ENCODE measurements around the gene TSC22D1. TPM values are rescaled to one million over a fixed set of nuclear protein-coding genes. Genes with fewer than 3 reads are reported as not detected.
A peak's percentile ranks its signal among the peaks of the same experiment; 100 is the strongest.

The TSC22D1 gene
- total and polyA plus RNA-seq, 2 of the 4 experiments (the other 2 are of a cell fraction) = 30.8 to 42.2 TPM

DNA sequence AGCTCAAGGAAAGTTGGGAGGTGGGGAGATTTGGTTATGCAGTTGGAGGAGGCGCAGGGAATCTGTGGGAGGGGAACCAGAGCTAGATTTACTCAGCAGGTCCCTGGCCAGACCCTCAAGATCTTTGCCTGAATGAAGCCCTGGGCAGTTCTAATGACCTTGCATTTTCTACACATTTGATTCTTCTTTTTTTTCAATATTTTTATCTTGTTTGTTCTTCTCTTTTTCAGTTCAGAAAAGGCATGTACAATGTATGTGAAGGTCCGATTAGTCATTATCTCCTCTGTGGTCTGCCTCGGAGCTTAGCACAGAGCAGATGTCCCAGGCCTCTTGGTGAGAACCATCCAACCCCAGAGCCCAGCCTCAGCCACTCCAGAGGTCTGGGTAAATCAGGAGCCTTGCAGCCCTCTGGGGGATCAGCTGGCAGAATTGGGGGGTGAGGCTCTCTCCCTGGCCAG is 178.3 kb downstream of the TSC22D1 start:
- Histone ChIP-seq H3K9me1 (ENCODE audit: insufficient read depth, low read length) (0 out of 2 replicates have a peak, but pooled peaks cover 2% of the 10 kb centered on the region), H3K9me3 (ENCODE audit: control insufficient read depth, insufficient read depth, low read length) (no peaks in the 10 kb centered on the region), H3K23ac (ENCODE audit: low read depth, low read length) (no peak overlapping the region), H3K27ac (ENCODE audit: insufficient read depth, low read length) (no peak overlapping the region), H3K56ac (ENCODE audit: extremely low read depth, insufficient read depth, low read length) (no peak overlapping the region; the same call in 1 of the 2 replicates), H2BK15ac (ENCODE audit: low read depth, low read length) (no peak overlapping the region), H2BK5ac (ENCODE audit: low read depth, low read length, poor library complexity, severe bottlenecking) (no peak overlapping the region), H4K20me1 (ENCODE audit: insufficient read depth, low read length) (no peaks in the 10 kb centered on the region), H3K14ac (replicated peaks; ENCODE audit: low read depth, low read length) (no peak overlapping the region), H3K4me3 (ENCODE audit: insufficient read depth, low read depth, low read length) (no peak overlapping the region), H2BK120ac (ENCODE audit: low read depth, low read length) (no peak overlapping the region), H3K4me1 (ENCODE audit: control insufficient read depth, insufficient read depth, low read length) (peaks cover 3% of the 10 kb centered on the region; the same call in 1 of the 2 replicates), H3K4ac (ENCODE audit: low read depth, low read length) (no peak overlapping the region), H3K9ac (ENCODE audit: low read depth, low read length) (no peak overlapping the region), H2BK20ac (ENCODE audit: low read depth, low read length) (no peak overlapping the region), H4K5ac (ENCODE audit: low read depth, low read length) (no peak overlapping the region), H3K4me2 (ENCODE audit: low read depth, low read length) (no peak overlapping the region), H2AFZ (replicated peaks; ENCODE audit: low read length, poor library complexity) (no peak overlapping the region), H3K18ac (ENCODE audit: low read depth, low read length) (no peak overlapping the region), H2AK5ac (ENCODE audit: low read depth, low read length) (no peak overlapping the region), H3K27me3 (ENCODE audit: control insufficient read depth, insufficient read depth, low read length) (peaks cover 4% of the 10 kb centered on the region), H4K91ac (ENCODE audit: insufficient read depth, low read depth, low read length) (no peak overlapping the region), H3K79me1 (ENCODE audit: low read depth in 1 of 2, low read length in 2 of 2) (no peaks in the 10 kb centered on the region), H4K8ac (ENCODE audit: low read depth in 2 of 2, low read length in 2 of 2) (no peak overlapping the region), H3K36me3 (ENCODE audit: control insufficient read depth, insufficient read depth, low read length) (no peaks in the 10 kb centered on the region), H2AK9ac (replicated peaks; ENCODE audit: low read depth, low read length, poor library complexity) (no peak overlapping the region)
- no peak for ATAC-seq (ENCODE audit: low read depth)
- POLR2A ChIA-PET (ENCODE audit: unreplicated experiment) = no interaction called here
- no TSS peak for BruUV-seq (replicated peaks)
- dilution Hi-C loops (cut with HindIII; ENCODE audit: low sequenced_read_pairs, unreplicated experiment) (no loop called here), in situ Hi-C loops (cut with MboI; ENCODE audit: low sequenced_read_pairs) (no loop called here), intact Hi-C loops (cut with micrococcal nuclease) (no loop called here)
- peak; percentile 20 for DNase-seq
- no CpG with 5 or more reads among the region's 3 CpGs for WGBS, 2 experiments (ENCODE audit: extremely low coverage in 2 of 2, insufficient read length in 1 of 2)
- TF ChIP-seq CEBPB (IDR thresholded peaks at IDR 0.05; ENCODE audit: low read depth, low read length) (no peak), FOS (IDR thresholded peaks at IDR 0.05; ENCODE audit: low read depth, low read length) (no peak), RAD21 (IDR thresholded peaks at IDR 0.05; ENCODE audit: low read length) (no peak), RCOR1 (IDR thresholded peaks at IDR 0.05; ENCODE audit: insufficient replicate concordance, low read length) (no peak), BHLHE40 (IDR thresholded peaks at IDR 0.05; ENCODE audit: low read depth, low read length) (no peak)
- TF ChIP-seq, protein P1, sequence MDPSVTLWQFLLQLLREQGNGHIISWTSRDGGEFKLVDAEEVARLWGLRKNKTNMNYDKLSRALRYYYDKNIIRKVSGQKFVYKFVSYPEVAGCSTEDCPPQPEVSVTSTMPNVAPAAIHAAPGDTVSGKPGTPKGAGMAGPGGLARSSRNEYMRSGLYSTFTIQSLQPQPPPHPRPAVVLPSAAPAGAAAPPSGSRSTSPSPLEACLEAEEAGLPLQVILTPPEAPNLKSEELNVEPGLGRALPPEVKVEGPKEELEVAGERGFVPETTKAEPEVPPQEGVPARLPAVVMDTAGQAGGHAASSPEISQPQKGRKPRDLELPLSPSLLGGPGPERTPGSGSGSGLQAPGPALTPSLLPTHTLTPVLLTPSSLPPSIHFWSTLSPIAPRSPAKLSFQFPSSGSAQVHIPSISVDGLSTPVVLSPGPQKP (IDR thresholded peaks at IDR 0.05; ENCODE audit: borderline replicate concordance, low read depth, low read length) = no peak
- TF ChIP-seq, protein P2, sequence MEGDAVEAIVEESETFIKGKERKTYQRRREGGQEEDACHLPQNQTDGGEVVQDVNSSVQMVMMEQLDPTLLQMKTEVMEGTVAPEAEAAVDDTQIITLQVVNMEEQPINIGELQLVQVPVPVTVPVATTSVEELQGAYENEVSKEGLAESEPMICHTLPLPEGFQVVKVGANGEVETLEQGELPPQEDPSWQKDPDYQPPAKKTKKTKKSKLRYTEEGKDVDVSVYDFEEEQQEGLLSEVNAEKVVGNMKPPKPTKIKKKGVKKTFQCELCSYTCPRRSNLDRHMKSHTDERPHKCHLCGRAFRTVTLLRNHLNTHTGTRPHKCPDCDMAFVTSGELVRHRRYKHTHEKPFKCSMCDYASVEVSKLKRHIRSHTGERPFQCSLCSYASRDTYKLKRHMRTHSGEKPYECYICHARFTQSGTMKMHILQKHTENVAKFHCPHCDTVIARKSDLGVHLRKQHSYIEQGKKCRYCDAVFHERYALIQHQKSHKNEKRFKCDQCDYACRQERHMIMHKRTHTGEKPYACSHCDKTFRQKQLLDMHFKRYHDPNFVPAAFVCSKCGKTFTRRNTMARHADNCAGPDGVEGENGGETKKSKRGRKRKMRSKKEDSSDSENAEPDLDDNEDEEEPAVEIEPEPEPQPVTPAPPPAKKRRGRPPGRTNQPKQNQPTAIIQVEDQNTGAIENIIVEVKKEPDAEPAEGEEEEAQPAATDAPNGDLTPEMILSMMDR (conservative IDR thresholded peaks at IDR 0.05; ENCODE audit: low read depth, low read length) = no peak
- TF ChIP-seq, protein P3, sequence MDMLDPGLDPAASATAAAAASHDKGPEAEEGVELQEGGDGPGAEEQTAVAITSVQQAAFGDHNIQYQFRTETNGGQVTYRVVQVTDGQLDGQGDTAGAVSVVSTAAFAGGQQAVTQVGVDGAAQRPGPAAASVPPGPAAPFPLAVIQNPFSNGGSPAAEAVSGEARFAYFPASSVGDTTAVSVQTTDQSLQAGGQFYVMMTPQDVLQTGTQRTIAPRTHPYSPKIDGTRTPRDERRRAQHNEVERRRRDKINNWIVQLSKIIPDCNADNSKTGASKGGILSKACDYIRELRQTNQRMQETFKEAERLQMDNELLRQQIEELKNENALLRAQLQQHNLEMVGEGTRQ (IDR thresholded peaks at IDR 0.05; ENCODE audit: low read depth, low read length) = no peak
- CTCF ChIA-PET = interaction anchor here (1.1 kb wide), 1 partner anchor 207 kb away, joined by 3 read pairs; no protein-coding TSS in a partner anchor

Data from IMR-90 (cell line).